GM13976 (cell line): Measurements from ENCODE around the gene GSTA4.

Source experiments
- DNase-seq: peaks from one replicate; pipeline ENCODE4 v3.0.0; 2012; ENCODE audit warnings: low spot score
- CTCF ChIP-seq: IDR thresholded peaks from 2 replicates; pipeline ENCODE4 v1.5.1; 2012; ENCODE audit warnings: borderline replicate concordance, mild to moderate bottlenecking; ENCODE audit not compliant: insufficient read depth; ENCODE audit errors: extremely low read depth, missing control alignments, control extremely low read depth
- in situ Hi-C: fragments of 300-500 bp; cut with MboI; formaldehyde crosslinking; loops from one replicate; pipeline ENCODE4 v1.12.0; 2022; ENCODE audit warnings: low sequenced_read_pairs, mixed read lengths, inconsistent platforms; ENCODE audit not compliant: unreplicated experiment

GSTA4 gene

GRCh38 chr6:53029761-53030160 is 34.7 kb upstream of the GSTA4 start:
- TF ChIP-seq CTCF: no peak
- no peak for DNase-seq
- in situ Hi-C loops: no loop called here

GRCh38 chr6:53029257-53029656 is 34.2 kb upstream of the GSTA4 start:
- no peak for TF ChIP-seq CTCF
- DNase-seq: no peak
- in situ Hi-C loops: no loop called here

GRCh38 chr6:53028467-53028866 is 33.4 kb upstream of the GSTA4 start:
- no peak for DNase-seq
- in situ Hi-C loops: no loop called here
- TF ChIP-seq CTCF: no peak

- no peak for DNase-seq
- TF ChIP-seq CTCF: no peak
- in situ Hi-C loops: no loop called here
These were observed 32.1 kb upstream of the GSTA4 start for GRCh38 chr6:53027131-53027718.

GRCh38 chr6:53026526-53026925 is 31.4 kb upstream of the GSTA4 start:
- in situ Hi-C loops: no loop called here
- no peak for TF ChIP-seq CTCF

GRCh38 chr6:53023323-53023722 is 28.2 kb upstream of the GSTA4 start:
- no peak for DNase-seq
- in situ Hi-C loops: no loop called here
- TF ChIP-seq CTCF: no peak

More at GRCh38 chr6:53026526-53026925, 31.4 kb upstream of the GSTA4 start:
- no peak for DNase-seq
